ENCODE results near the gene PLOD1. TPM values are rescaled to one million over a fixed set of nuclear protein-coding genes. Genes with fewer than 3 reads are reported as not detected.

Gene PLOD1
- total and polyA plus RNA-seq, 2 of the 13 experiments (the other 11 are each of a cell fraction or from before 2014, with no cell fraction given): 70.1 to 318 TPM

DNA sequence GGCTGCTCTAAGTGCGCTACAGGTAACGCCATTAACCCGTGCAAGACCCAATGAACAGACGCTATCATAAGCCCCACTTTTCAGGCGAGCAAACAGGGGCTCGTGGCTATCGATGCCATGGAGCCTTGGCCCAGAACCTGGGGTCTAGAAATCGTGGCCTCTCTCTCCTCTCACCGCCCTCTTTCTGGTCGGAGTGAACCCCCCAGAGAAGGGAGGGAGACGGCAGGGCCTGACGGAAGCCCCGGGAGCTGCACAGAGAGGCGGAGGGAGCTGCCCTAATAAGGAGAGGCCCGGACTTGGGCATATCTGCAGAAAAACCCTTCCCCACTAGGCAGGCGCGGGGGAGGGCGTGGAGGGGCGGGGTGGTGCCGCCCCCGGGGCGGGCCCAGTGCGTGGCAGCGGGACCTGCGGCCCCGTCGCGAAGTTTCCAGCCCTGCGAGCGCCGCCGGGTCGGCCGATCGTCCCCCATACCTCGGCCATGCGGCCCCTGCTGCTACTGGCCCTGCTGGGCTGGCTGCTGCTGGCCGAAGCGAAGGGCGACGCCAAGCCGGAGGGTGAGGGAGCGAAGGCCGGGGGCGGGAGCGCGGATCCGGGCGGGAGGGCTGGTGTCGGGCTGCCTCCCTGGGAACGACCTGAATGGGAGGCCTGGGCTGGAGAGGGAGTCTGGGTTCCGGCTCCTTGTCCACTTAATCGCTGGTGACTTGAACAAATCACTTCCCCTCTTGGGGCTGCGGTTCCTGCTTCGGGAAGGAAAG, at the start of gene PLOD1 (continued):
- TF ChIP-seq ZNF256 (CRISPR knock-in tag; conservative IDR thresholded peaks at IDR 0.05) (0 out of 2 replicates have a peak, but pooled peaks have one; percentile 68), ZNF432 (CRISPR knock-in tag; IDR thresholded peaks at IDR 0.05; ENCODE audit: borderline replicate concordance) (no peak), ZSCAN25 (CRISPR knock-in tag; IDR thresholded peaks at IDR 0.05) (peak; percentile 64; the same call in 1 of the 2 replicates), DNMT3B (CRISPR knock-in tag; conservative IDR thresholded peaks at IDR 0.05) (no peak), ELF4 (CRISPR knock-in tag; IDR thresholded peaks at IDR 0.05; ENCODE audit: borderline replicate concordance) (no peak), HNRNPK (IDR thresholded peaks at IDR 0.05; ENCODE audit: low read depth, low read length, poor library complexity, severe bottlenecking) (peak; percentile 19), RFX3 (CRISPR knock-in tag; IDR thresholded peaks at IDR 0.05) (no peak), ZNF224 (CRISPR knock-in tag; IDR thresholded peaks at IDR 0.05) (0 out of 2 replicates have a peak, but pooled peaks have one; percentile 36), ZNF746 (CRISPR knock-in tag; IDR thresholded peaks at IDR 0.05) (peak; percentile 59; the same call in 1 of the 2 replicates), HDAC2 (CRISPR knock-in tag; IDR thresholded peaks at IDR 0.05) (no peak), BHLHE40 (IDR thresholded peaks at IDR 0.05; ENCODE audit: low read length) (no peak), FIP1L1 (IDR thresholded peaks at IDR 0.05; ENCODE audit: borderline replicate concordance, insufficient read depth, low read depth, low read length) (no peak), MED1 (CRISPR knock-in tag; IDR thresholded peaks at IDR 0.05) (peak; percentile 56; the same call in 1 of the 2 replicates), ZNF678 (CRISPR knock-in tag; IDR thresholded peaks at IDR 0.05) (no peak), KDM2A (CRISPR knock-in tag; IDR thresholded peaks at IDR 0.05; ENCODE audit: borderline replicate concordance, low read depth) (peak; percentile 78), ZNF230 (CRISPR knock-in tag; IDR thresholded peaks at IDR 0.05) (0 out of 2 replicates have a peak, but pooled peaks have one; percentile 68), ZNF652 (CRISPR knock-in tag; IDR thresholded peaks at IDR 0.05; ENCODE audit: borderline replicate concordance, low read depth) (peak; percentile 92), DPF2 (CRISPR knock-in tag; IDR thresholded peaks at IDR 0.05; ENCODE audit: borderline replicate concordance, low read depth) (no peak), MIER3 (CRISPR knock-in tag; IDR thresholded peaks at IDR 0.05; ENCODE audit: borderline replicate concordance) (0 out of 2 replicates have a peak, but pooled peaks have one; percentile 32)
- TF ChIP-seq, protein P1, sequence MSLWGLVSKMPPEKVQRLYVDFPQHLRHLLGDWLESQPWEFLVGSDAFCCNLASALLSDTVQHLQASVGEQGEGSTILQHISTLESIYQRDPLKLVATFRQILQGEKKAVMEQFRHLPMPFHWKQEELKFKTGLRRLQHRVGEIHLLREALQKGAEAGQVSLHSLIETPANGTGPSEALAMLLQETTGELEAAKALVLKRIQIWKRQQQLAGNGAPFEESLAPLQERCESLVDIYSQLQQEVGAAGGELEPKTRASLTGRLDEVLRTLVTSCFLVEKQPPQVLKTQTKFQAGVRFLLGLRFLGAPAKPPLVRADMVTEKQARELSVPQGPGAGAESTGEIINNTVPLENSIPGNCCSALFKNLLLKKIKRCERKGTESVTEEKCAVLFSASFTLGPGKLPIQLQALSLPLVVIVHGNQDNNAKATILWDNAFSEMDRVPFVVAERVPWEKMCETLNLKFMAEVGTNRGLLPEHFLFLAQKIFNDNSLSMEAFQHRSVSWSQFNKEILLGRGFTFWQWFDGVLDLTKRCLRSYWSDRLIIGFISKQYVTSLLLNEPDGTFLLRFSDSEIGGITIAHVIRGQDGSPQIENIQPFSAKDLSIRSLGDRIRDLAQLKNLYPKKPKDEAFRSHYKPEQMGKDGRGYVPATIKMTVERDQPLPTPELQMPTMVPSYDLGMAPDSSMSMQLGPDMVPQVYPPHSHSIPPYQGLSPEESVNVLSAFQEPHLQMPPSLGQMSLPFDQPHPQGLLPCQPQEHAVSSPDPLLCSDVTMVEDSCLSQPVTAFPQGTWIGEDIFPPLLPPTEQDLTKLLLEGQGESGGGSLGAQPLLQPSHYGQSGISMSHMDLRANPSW (CRISPR knock-in tag; IDR thresholded peaks at IDR 0.05; ENCODE audit: borderline replicate concordance): no peak
- TF ChIP-seq, protein P2, sequence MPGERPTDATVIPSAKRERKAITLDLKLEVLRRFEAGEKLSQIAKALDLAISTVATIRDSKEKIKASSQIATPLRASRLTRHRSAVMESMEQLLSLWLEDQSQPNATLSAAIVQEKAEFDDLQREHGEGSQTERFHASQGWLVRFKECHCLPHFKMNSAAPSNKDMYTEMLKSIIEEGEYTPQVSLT (CRISPR knock-in tag; IDR thresholded peaks at IDR 0.05; ENCODE audit: borderline replicate concordance, low read depth): no peak
- TF ChIP-seq, protein P3, sequence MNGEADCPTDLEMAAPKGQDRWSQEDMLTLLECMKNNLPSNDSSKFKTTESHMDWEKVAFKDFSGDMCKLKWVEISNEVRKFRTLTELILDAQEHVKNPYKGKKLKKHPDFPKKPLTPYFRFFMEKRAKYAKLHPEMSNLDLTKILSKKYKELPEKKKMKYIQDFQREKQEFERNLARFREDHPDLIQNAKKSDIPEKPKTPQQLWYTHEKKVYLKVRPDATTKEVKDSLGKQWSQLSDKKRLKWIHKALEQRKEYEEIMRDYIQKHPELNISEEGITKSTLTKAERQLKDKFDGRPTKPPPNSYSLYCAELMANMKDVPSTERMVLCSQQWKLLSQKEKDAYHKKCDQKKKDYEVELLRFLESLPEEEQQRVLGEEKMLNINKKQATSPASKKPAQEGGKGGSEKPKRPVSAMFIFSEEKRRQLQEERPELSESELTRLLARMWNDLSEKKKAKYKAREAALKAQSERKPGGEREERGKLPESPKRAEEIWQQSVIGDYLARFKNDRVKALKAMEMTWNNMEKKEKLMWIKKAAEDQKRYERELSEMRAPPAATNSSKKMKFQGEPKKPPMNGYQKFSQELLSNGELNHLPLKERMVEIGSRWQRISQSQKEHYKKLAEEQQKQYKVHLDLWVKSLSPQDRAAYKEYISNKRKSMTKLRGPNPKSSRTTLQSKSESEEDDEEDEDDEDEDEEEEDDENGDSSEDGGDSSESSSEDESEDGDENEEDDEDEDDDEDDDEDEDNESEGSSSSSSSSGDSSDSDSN (CRISPR knock-in tag; IDR thresholded peaks at IDR 0.05): peak; percentile 96
- TF ChIP-seq, protein P4, sequence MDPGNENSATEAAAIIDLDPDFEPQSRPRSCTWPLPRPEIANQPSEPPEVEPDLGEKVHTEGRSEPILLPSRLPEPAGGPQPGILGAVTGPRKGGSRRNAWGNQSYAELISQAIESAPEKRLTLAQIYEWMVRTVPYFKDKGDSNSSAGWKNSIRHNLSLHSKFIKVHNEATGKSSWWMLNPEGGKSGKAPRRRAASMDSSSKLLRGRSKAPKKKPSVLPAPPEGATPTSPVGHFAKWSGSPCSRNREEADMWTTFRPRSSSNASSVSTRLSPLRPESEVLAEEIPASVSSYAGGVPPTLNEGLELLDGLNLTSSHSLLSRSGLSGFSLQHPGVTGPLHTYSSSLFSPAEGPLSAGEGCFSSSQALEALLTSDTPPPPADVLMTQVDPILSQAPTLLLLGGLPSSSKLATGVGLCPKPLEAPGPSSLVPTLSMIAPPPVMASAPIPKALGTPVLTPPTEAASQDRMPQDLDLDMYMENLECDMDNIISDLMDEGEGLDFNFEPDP (CRISPR knock-in tag; conservative IDR thresholded peaks at IDR 0.05): no peak
